Nephron progenitor cell (in vitro differentiated cells): ENCODE results near the gene ANXA3.

Experiments used
- DNase-seq: peaks from one replicate; pipeline ENCODE4 v3.0.0; 2021
- H3K27ac Mint-ChIP-seq: 2 replicates; pipeline ENCODE4 v1.8.0; 2021; ENCODE audit warnings: mild to moderate bottlenecking, moderate library complexity, mixed read lengths
- H3K27me3 Mint-ChIP-seq: 2 replicates; pipeline ENCODE4 v1.8.0; 2021; ENCODE audit warnings: mild to moderate bottlenecking, low read depth, mixed read lengths; ENCODE audit not compliant: poor library complexity
- H3K36me3 Mint-ChIP-seq: 2 replicates; pipeline ENCODE4 v1.8.0; 2021; ENCODE audit warnings: low read depth, mixed read lengths
- H3K4me1 Mint-ChIP-seq: 2 replicates; pipeline ENCODE4 v1.8.0; 2021; ENCODE audit warnings: mixed read lengths
- H3K4me3 Mint-ChIP-seq: 2 replicates; pipeline ENCODE4 v1.8.0; 2021; ENCODE audit warnings: mild to moderate bottlenecking, moderate library complexity, mixed read lengths
- H3K9me3 Mint-ChIP-seq: 2 replicates; pipeline ENCODE4 v1.8.0; 2021; ENCODE audit warnings: mild to moderate bottlenecking, moderate library complexity, mixed read lengths
- CTCF ChIP-seq: fragments of 200-600 bp; sonication (generic); IDR thresholded peaks from 2 replicates; pipeline ENCODE4 v1.5.0; 2021; ENCODE audit warnings: antibody characterized with exemption

The ANXA3 gene

GRCh38 chr4:78570117-78570516 is 18.5 kb downstream of the ANXA3 start:
- Mint-ChIP-seq H3K9me3 (no peaks in the 10 kb centered on the region), H3K36me3 (no peaks in the 10 kb centered on the region), H3K4me1 (peaks cover 33% of the 10 kb centered on the region), H3K27ac (no peak overlapping the region), H3K27me3 (peaks cover 3% of the 10 kb centered on the region), H3K4me3 (no peak overlapping the region)
- DNase-seq: no peak
- TF ChIP-seq CTCF: no peak

GRCh38 chr4:78571804-78572203 is 20.2 kb downstream of the ANXA3 start:
- no peak for DNase-seq
- Mint-ChIP-seq H3K27me3 (peaks cover 3% of the 10 kb centered on the region), H3K36me3 (no peaks in the 10 kb centered on the region), H3K4me1 (peaks cover 19% of the 10 kb centered on the region), H3K4me3 (no peak overlapping the region), H3K9me3 (no peaks in the 10 kb centered on the region), H3K27ac (no peak overlapping the region)
- no peak for TF ChIP-seq CTCF

GRCh38 chr4:78578674-78579425 is 27.3 kb downstream of the ANXA3 start:
- DNase-seq: no peak
- Mint-ChIP-seq H3K9me3 (no peaks in the 10 kb centered on the region), H3K27me3 (no peaks in the 10 kb centered on the region), H3K4me1 (no peaks in the 10 kb centered on the region), H3K36me3 (no peaks in the 10 kb centered on the region), H3K4me3 (no peak overlapping the region), H3K27ac (no peak overlapping the region)
- no peak for TF ChIP-seq CTCF

GRCh38 chr4:78581618-78582017 is 30.0 kb downstream of the ANXA3 start:
- Mint-ChIP-seq H3K27ac (no peak overlapping the region), H3K9me3 (no peaks in the 10 kb centered on the region), H3K4me3 (no peak overlapping the region), H3K4me1 (no peaks in the 10 kb centered on the region), H3K27me3 (no peaks in the 10 kb centered on the region), H3K36me3 (no peaks in the 10 kb centered on the region)
- DNase-seq: no peak
- TF ChIP-seq CTCF: no peak

- Mint-ChIP-seq H3K9me3 (no peaks in the 10 kb centered on the region), H3K27me3 (no peaks in the 10 kb centered on the region), H3K4me3 (no peak overlapping the region), H3K27ac (no peak overlapping the region), H3K4me1 (no peaks in the 10 kb centered on the region), H3K36me3 (no peaks in the 10 kb centered on the region)
- no peak for TF ChIP-seq CTCF
- DNase-seq: no peak
Measured at GRCh38 chr4:78584863-78585547, 33.4 kb downstream of the ANXA3 start.

GRCh38 chr4:78585633-78586032 is 34.1 kb downstream of the ANXA3 start:
- no peaks in the 10 kb centered on the region for H3K27me3 Mint-ChIP-seq
- no peaks in the 10 kb centered on the region for H3K36me3 Mint-ChIP-seq
- no peak overlapping the region for H3K27ac Mint-ChIP-seq
- no peak for DNase-seq
- TF ChIP-seq CTCF: no peak
- no peaks in the 10 kb centered on the region for H3K4me1 Mint-ChIP-seq
- no peaks in the 10 kb centered on the region for H3K9me3 Mint-ChIP-seq
- H3K4me3 Mint-ChIP-seq: no peak overlapping the region
